HepG2 (cell line): ENCODE measurements around the gene MPV17L2. TPM values are rescaled to one million over a fixed set of nuclear protein-coding genes. Genes with fewer than 3 reads are reported as not detected.
A peak's percentile ranks its signal among the peaks of the same experiment; 100 is the strongest.

Experiments
- ATAC-seq: fragments of 200-7000 bp; cut with Tn5 transposase; 3 replicates; pipeline ENCODE4 v1.9.1; 2020; ENCODE audit warnings: mild to moderate bottlenecking, moderate library complexity
- BruUV-seq: library from RNA; stranded (reverse); fragments of 400-500 nt; replicated peaks from 2 replicates; lab custom pipeline; 2021; lab: Mats Ljungman, UMichigan
- CTCF ChIA-PET: fragments of 300-600 bp; formaldehyde crosslinking; extraction: SDS; loops from one replicate; lab custom pipeline; 2021; ENCODE audit warnings: low total read pairs, inconsistent platforms, low intra/inter-chr PET ratio; lab: Yijun Ruan, JAX
- POLR2A ChIA-PET: fragments of 350-600 bp; sonication (Branson Sonifier 250); formaldehyde crosslinking; loops from one replicate; lab custom pipeline; 2020; ENCODE audit warnings: antibody characterized with exemption, inconsistent platforms; lab: Yijun Ruan, JAX
- DNase-seq: peaks from one replicate; pipeline ENCODE4 v3.0.0-alpha.2; 2015; ENCODE audit warnings: low spot score
- FAIRE-seq: peaks from 3 replicates; lab custom pipeline; 2011; peaks lifted over from hg19 to GRCh38; lab: Jason Lieb, UNC
- H2AFZ ChIP-seq: one replicate; pipeline ENCODE4 v1.6.1; 2011; ENCODE audit warnings: low read length, inconsistent platforms
- H3K27ac ChIP-seq: fragments of 300-600 bp; 3 replicates; pipeline ENCODE4 v1.8.0; 2011; ENCODE audit warnings: mixed run types, mild to moderate bottlenecking, mixed read lengths, low read length, inconsistent platforms; ENCODE audit not compliant: insufficient read depth; ENCODE audit errors: extremely low read length
- H3K27me3 ChIP-seq, 2 experiments: fragments of 200-600 bp in 1 of 2; 2 replicates in 1 of 2; 3 replicates in 1 of 2; pipeline versions ENCODE4 v1.6.0 to v1.8.0; 2011; ENCODE audit warnings: low read length in 2 of 2, mild to moderate bottlenecking in 2 of 2, moderate library complexity in 2 of 2, inconsistent platforms in 1 of 2; ENCODE audit not compliant: insufficient read depth in 2 of 2, control insufficient read depth in 1 of 2
- H3K36me3 ChIP-seq, 2 experiments: fragments of 200-600 bp in 1 of 2; replicated peaks in 1 of 2; 2 replicates in 1 of 2; 3 replicates in 1 of 2; pipeline versions ENCODE4 v1.5.1 to v1.8.0; 2011; ENCODE audit warnings: low read length in 2 of 2, inconsistent platforms in 1 of 2; ENCODE audit not compliant: insufficient read depth in 2 of 2, control insufficient read depth in 1 of 2
- H3K4me1 ChIP-seq: 2 replicates; pipeline ENCODE4 v1.5.1; 2012; ENCODE audit warnings: low read length, inconsistent platforms; ENCODE audit not compliant: insufficient read depth
- H3K4me2 ChIP-seq: 2 replicates; pipeline ENCODE4 v1.6.0; 2011; ENCODE audit warnings: low read depth, low read length, inconsistent platforms
- H3K4me3 ChIP-seq, 3 experiments: fragments of 200-600 bp in 1 of 3; sonication (generic), shearing (Covaris generic) in 1 of 3; replicated peaks in 1 of 3; 2 replicates each; pipeline ENCODE4 v1.5.1; 2011 to 2016; ENCODE audit warnings: low read length in 3 of 3, inconsistent platforms in 2 of 3, low read depth in 2 of 3, mild to moderate bottlenecking in 2 of 3, control low read depth in 1 of 3, mixed read lengths in 1 of 3; ENCODE audit not compliant: insufficient read depth in 1 of 3
- H3K79me2 ChIP-seq: one replicate; pipeline ENCODE4 v1.6.1; 2011; ENCODE audit warnings: low read length, inconsistent platforms; ENCODE audit not compliant: insufficient read depth
- H3K9ac ChIP-seq: 2 replicates; pipeline ENCODE4 v1.6.0; 2011; ENCODE audit warnings: mild to moderate bottlenecking, low read depth, low read length, inconsistent platforms; ENCODE audit not compliant: insufficient read depth
- H3K9me3 ChIP-seq: 2 replicates; pipeline ENCODE4 v1.5.1; 2012; ENCODE audit warnings: mild to moderate bottlenecking, low read length
- H4K20me1 ChIP-seq: 2 replicates; pipeline ENCODE4 v1.6.0; 2011; ENCODE audit warnings: inconsistent platforms, mild to moderate bottlenecking, low read length, moderate library complexity; ENCODE audit not compliant: insufficient read depth
- AGO2 ChIP-seq: fragments of 200-400 bp; formaldehyde crosslinking; optimal IDR thresholded peaks from 2 replicates; pipeline ENCODE3; 2017; ENCODE audit warnings: mild to moderate bottlenecking, low read depth, low read length, moderate library complexity
- AKAP8 ChIP-seq: sonication (generic); formaldehyde crosslinking; IDR thresholded peaks from 2 replicates; pipeline ENCODE4 v1.5.1; 2020; ENCODE audit warnings: mild to moderate bottlenecking, missing genetic modification reagents
- KLF15 ChIP-seq: sonication (generic); formaldehyde crosslinking; IDR thresholded peaks from 2 replicates; pipeline ENCODE4 v1.8.1; 2023; ENCODE audit warnings: borderline replicate concordance, mild to moderate bottlenecking, inconsistent platforms, missing genetic modification reagents, mixed read lengths
- RBFOX2 ChIP-seq: fragments of 200-400 bp; formaldehyde crosslinking; IDR thresholded peaks from 2 replicates; pipeline ENCODE4 v1.6.1; 2017; ENCODE audit warnings: low read depth, mild to moderate bottlenecking, low read length
- SNAPC4 ChIP-seq: sonication (generic); formaldehyde crosslinking; IDR thresholded peaks from 2 replicates; pipeline ENCODE4 v1.4.0; 2020; ENCODE audit warnings: mild to moderate bottlenecking, missing genetic modification reagents
- TFDP2 ChIP-seq: sonication (generic); formaldehyde crosslinking; IDR thresholded peaks from 2 replicates; pipeline ENCODE4 v1.4.0; 2020; ENCODE audit warnings: missing genetic modification reagents
- TIGD3 ChIP-seq: sonication (generic); formaldehyde crosslinking; IDR thresholded peaks from 2 replicates; pipeline ENCODE4 v1.5.1; 2020; ENCODE audit warnings: mild to moderate bottlenecking, missing genetic modification reagents, borderline replicate concordance
- ZNF230 ChIP-seq: sonication (generic); formaldehyde crosslinking; IDR thresholded peaks from 2 replicates; pipeline ENCODE4 v1.4.0; 2020; ENCODE audit warnings: mild to moderate bottlenecking, missing genetic modification reagents
- ZNF598 ChIP-seq: sonication (generic); formaldehyde crosslinking; IDR thresholded peaks from 2 replicates; pipeline ENCODE4 v1.5.1; 2020; ENCODE audit warnings: mild to moderate bottlenecking, missing genetic modification reagents, borderline replicate concordance
- ZNF768 ChIP-seq: sonication (generic); formaldehyde crosslinking; IDR thresholded peaks from 2 replicates; pipeline ENCODE4 v1.4.0; 2020; ENCODE audit warnings: missing genetic modification reagents
- ZNF772 ChIP-seq: sonication (generic); formaldehyde crosslinking; IDR thresholded peaks from 2 replicates; pipeline ENCODE4 v1.5.0; 2020; ENCODE audit warnings: mild to moderate bottlenecking, missing genetic modification reagents
- WGBS: methylation state at CpG from one replicate; pipeline ENCODE4 v1.1.6; 2017; ENCODE audit warnings: low lambda C conversion rate; 5-methylcytosine and 5-hydroxymethylcytosine counted together
- in situ Hi-C: cut with HindIII; loops from 2 replicates; pipeline ENCODE4 v1.10.0; 2017; ENCODE audit warnings: low pct_unique_long_range_greater_than_20kb; ENCODE audit not compliant: extremely low pct_ligation_motif_present
- intact Hi-C: fragments of 100-400 bp; cut with micrococcal nuclease; formaldehyde crosslinking; loops from one replicate; pipeline ENCODE4 v1.10.0; 2022; ENCODE audit not compliant: unreplicated experiment
- polyA plus RNA-seq, 8 experiments: library from polyadenylated mRNA; depleted of rRNA in 3 of 8; stranded (reverse) in 7 of 8; unstranded in 1 of 8; fragments of >200 nt; fragmentation: Illumina TruSeq in 4 of 8; extraction: Trizol in 4 of 8; gene quantifications; 2 replicates each; pipeline versions ENCODE4 v1.2.1 to v1.2.3, GENCODE V29; 2011 to 2016; ENCODE audit warnings: low read depth in 4 of 8, missing spikeins in 1 of 8, mixed read lengths in 1 of 8; ENCODE audit not compliant: insufficient read depth in 1 of 8
- total RNA-seq, 5 experiments: library from RNA; depleted of rRNA; stranded (reverse); fragments of >200 nt; fragmentation: Illumina TruSeq; extraction: Trizol; gene quantifications; 2 replicates each; pipeline ENCODE4 v1.2.3, GENCODE V29; 2016; ENCODE audit warnings: low read depth in 1 of 5

Gene MPV17L2
- total and polyA plus RNA-seq, 2 of the 13 experiments (the other 11 are each of a cell fraction or from before 2014, with no cell fraction given): 13.6 to 16.7 TPM

- TF ChIP-seq TIGD3 (CRISPR knock-in tag) (no peak), TFDP2 (no peak), KLF15 (CRISPR knock-in tag) (0 out of 2 replicates have a peak, but pooled peaks have one; percentile 16), ZNF598 (no peak), ZNF772 (CRISPR knock-in tag) (no peak), AKAP8 (CRISPR knock-in tag) (no peak)
These were observed 39.4 kb upstream of the MPV17L2 start (continued) for GRCh38 chr19:18153556-18154134.

- intact Hi-C loops: no loop called here
- in situ Hi-C loops: no loop called here
- ChIA-PET CTCF (no interaction called here), POLR2A (interaction anchor here (1.3 to 1.4 kb wide), 3 partner anchors 20 to 161 kb away, joined by 4 to 16 read pairs (median 8); no protein-coding TSS in a partner anchor)
- Histone ChIP-seq H3K27me3 (no peaks in the 10 kb centered on the region; a peak in 1 of 5 replicates), H3K4me1 (peaks cover 50% of the 10 kb centered on the region), H3K4me2 (no peak overlapping the region), H3K4me3 (no peak overlapping the region), H3K79me2 (peaks cover 18% of the 10 kb centered on the region), H2AFZ (no peak overlapping the region), H3K9me3 (no peaks in the 10 kb centered on the region), H3K27ac (no peak overlapping the region), H3K36me3 (peaks cover 8 to 18% of the 10 kb centered on the region in 2 experiments; a peak in 4 of 5 replicates), H4K20me1 (0 out of 2 replicates have a peak, but pooled peaks cover 11% of the 10 kb centered on the region), H3K9ac (no peak overlapping the region)
- DNase-seq (no peak), FAIRE-seq (no peak), ATAC-seq (no peak)
- BruUV-seq: no TSS peak
- WGBS: 97% methylated on average over 25 of the region's 43 CpGs
- no peak for TF ChIP-seq ZNF230 (CRISPR knock-in tag)
- no peak for TF ChIP-seq SNAPC4
- peak; percentile 83 for TF ChIP-seq AGO2
- TF ChIP-seq RBFOX2: peak; percentile 56; the same call in 1 of the 2 replicates
- peak; percentile 4; the same call in 1 of the 2 replicates for TF ChIP-seq ZNF768
These were observed 37.6 kb upstream of the MPV17L2 start for GRCh38 chr19:18155095-18156087.
